Activated CD8-positive, alpha-beta memory T cell treated with anti-CD3 and anti-CD28 coated beads for 1 hour (primary cell): ENCODE results near the gene ASPHD2.
A peak's percentile ranks its signal among the peaks of the same experiment; 100 is the strongest.

Experiments used
- DNase-seq, 2 donors: peaks; one replicate each; pipeline ENCODE4 v3.0.0-alpha.2; 2020; ENCODE audit warnings: low read depth in 1 of 2; ENCODE audit errors: extremely low read depth in 1 of 2

Gene ASPHD2

DNA sequence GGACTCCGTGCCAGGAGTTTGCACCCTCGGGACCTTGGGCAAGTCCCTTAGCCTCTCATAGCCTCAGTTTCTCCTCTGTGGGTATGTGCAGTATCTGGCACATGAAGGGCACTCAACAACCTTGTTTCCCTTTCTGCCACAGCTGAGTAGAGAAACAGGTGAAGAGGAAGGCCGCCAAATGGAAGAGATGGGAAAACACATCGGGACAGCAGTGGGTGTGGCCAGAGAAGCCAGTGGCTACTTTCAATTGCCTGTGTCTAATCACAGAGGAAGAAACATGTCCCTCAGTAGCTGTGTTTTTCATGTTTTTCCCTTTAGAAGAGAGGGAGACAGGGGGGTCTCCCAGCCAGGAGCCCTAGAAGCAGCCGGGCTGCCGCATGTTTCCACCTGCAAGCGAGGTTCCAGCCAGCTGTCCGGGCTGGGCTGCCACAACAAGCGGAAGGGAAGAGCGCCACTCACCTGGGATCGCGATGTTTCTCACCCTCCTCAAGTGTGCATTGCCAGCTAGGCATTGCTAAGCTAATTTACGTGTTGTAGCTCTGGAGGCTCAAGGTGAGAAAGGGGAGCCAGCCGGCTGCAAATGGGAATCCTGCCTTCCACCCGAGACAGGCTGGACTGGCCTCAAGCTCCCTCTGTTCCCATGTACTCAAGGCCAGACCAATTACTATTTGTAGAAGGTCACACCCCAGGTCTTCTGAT is 16.7 kb downstream of the ASPHD2 start:
- DNase-seq: no peak

DNA sequence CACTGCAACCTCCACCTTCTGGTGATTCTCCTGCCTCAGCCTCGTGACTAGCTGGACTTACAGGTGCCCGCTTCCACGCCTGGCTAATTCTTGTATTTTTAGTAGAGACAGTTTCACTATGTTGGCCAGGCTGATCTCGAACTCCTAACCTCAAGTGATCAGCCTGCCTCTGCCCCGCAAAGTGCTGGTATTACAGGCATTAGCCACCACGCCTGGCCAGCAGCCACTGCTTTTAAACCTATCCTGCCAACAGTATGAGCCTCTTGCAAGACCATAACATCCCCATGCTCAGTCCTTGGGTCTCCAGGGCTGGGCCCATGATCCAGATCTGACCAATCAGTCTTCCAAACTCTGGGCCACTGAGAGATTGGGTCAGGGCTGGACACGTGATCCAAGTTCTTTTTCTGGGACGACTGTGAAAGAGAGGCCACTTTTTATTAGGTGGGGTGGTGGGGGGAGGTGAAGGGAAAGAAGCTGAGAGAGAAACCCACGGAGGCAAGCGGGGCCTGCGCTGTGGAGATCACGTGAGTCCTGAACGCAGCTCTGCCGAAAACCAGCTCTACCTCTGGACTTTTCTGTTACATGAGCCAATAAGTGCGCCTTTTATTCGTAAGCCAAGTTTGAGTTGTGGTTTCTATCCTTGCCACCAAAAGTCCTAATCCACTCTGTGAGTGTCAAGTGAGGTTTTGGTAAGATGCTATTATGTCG is 17.9 kb downstream of the ASPHD2 start:
- no peak for DNase-seq

DNA sequence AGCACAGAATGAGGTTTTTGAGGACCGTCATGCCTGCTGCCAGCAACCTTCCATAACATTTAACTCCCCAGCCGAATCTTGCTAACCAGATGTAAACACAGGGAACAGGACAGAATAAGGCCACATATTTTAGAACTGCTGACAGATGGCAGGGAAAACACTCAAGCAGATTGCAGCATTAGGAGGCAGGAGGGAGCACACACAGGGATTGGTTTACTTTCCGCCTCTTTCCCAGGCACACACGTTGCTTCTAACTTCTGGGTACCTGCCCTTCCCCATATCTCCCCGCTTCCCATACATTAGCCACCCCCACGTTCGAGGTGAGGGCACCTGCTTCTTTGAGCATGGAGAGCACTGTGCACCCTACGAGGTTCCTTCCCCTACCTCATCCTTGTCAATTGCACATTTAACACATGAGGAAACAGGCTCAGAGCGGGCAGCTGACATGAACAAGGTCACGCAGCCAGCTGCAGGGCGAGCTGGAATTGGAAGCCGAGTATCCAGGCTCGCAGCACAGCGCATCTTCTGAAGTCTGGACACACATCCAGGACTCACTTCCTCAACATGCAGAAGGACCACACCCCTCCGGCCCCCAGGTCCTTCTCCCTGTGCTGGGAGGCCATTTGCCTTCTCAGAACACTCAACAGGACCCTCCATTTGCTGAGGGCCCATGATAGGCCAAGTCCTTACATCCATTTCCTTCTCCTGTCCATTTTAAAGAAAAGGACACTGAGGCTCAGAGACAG is 18.7 kb downstream of the ASPHD2 start:
- no peak for DNase-seq

DNA sequence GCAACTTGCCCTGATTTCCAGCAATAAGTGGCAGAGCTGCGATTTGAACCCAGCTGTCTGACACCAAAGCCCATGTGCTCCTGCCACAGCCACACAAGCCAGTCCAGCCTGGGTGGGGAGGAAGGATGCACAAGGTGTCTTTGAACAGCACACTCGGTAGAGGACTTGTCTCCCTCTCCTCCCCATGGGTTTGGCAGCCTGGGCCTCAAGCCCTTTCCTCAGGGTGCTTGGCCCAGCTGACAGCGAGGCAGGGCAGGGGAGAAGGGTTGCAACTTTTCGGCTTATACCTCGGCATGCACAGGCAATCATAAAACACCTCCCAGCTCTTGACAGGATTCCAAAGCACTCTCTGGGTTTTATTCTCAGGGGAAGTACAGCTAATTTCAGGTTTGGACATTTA is 19.3 kb downstream of the ASPHD2 start:
- DNase-seq: no peak

DNA sequence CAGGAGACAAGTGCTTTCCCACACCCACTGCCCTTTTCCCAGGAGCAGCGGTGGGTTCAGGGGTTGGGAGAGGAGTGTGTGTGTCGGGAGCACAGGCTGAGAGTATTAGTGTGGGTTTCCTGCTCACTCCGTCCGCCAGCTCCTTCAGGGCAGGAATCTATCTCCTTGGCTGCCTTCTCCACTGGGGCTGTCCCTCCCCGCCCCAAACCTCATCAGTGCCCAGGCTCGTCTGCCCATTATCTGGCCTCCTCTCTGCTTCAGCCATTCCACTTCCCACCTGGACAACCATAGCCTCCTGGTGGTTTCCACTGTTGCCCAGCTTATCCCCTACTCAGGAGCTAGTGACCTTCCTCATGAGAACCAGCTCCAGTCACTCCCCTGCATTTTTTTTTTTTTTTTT is 19.9 kb downstream of the ASPHD2 start:
- no peak for DNase-seq

DNA sequence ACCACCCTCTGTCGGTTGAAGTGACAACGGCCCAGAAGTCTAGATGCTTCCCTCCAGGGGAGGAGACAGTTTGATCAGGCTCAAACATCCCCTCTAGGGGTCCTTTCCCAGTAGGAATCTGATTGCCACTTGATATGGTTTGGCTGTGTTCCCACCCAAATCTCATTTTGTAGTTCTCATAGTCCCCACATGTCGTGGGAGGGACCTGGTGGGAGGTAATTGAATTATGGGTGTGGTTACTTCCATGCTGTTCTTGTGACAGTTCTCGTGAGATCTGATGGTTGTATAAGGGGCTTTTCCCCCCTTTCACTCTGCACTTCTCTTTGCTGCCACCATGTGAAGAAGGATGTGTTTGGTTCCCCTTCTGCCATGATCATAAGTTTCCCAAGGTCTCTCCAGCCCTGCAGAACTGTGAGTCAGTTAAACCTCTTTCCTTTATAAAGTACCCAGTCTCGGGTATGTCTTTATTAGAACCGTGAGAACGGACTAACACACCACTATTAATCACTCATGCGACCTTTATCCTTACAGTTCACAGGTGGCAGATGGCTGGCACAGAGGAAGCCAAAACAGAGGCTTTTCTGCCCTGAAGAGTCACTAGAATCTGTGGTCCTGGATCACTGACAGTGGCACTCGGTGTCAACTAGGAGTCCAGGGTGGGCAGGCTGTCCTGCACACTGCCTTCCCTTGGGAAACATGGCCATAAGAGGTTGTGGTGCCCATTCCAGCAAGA is 21.6 kb downstream of the ASPHD2 start:
- DNase-seq: no peak

DNA sequence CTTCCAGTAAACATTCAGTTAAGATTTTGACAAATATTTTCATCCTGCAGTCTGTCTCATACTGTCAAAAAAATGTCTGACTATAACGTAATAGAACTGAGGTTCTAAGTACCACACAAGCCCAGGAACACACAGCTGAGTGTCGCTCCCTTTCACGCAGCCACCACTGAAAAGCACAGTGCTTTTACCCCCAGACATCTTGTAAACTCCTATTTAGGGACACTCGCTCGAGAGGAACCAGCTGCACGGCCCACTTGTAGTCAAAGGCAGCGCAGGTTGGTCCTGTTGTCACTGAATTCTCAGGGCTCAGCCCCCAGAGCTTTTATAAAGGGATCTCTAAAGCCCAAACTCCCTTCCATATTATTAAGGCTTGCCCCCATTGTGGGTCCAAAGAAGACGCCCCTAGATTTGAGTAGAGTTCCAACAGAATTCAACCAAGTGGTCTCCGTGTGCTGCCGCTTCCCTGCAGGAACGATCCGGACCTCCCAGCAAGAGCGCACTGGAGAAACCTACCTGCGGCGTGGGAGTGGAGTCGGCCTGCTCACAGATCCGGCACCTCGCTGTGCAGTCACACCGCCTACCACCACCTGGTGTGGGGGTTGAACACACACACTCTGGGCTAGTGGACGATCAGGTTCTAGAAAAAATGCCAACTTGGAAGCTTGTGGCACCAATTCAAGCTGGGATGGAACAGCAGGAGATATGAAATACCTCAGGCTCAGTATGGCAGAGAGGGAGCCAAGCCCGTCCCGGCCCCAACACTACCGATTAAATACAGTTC is 23.4 kb downstream of the ASPHD2 start:
- DNase-seq: no peak

DNA sequence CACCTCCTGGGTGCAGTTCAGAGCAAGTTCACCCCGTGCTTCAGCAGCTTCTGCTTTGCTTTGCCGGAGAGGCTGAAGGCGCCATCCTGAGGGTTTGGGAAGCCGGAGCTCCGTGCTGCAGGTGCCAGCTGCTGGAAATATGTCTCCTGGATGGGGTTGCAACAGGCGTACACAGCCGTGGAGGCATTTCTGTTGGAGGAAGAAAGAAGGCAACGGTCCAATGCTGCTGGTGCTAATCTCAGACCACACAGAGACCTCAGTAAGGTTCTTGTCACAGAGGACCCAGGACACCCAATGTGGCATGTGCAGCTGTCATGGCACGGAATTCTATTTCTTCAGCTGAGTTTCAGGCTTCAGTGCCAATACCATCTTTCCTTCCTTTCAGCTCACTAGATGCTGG is 24.2 kb downstream of the ASPHD2 start:
- DNase-seq: no peak

DNA sequence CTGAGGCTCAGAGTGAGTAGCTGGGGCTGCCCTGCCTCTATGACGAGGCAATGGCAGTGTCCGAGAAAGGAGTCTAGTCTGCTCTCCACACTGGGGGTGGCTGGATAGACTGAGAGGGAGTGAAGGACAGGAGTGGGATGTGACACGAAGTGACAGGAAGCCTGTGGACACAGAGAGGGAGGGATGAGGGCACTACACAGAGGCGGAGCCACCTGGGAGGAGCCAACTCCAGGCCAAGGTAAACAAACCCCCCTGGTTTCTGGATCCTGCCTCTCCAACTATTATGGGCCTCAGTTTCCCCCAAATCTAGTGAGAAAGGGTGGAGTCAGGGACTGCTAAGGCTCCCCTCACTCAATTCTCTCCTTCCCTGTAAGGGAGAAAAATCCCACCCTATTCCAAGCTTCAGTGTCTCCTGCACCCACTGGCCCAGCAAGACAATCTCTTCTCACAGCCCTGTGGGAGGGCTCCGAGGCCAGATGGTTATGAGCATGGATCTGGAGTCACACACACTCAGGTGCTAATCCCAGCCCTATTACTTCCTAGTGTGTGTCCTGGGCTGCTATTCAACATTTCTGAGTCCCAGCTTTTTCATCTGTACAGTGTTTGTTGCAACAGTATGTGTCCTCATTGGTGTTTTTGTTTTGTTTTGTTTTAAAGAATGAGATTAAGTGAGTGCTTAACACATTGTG is 24.9 kb downstream of the ASPHD2 start:
- DNase-seq: no peak

DNA sequence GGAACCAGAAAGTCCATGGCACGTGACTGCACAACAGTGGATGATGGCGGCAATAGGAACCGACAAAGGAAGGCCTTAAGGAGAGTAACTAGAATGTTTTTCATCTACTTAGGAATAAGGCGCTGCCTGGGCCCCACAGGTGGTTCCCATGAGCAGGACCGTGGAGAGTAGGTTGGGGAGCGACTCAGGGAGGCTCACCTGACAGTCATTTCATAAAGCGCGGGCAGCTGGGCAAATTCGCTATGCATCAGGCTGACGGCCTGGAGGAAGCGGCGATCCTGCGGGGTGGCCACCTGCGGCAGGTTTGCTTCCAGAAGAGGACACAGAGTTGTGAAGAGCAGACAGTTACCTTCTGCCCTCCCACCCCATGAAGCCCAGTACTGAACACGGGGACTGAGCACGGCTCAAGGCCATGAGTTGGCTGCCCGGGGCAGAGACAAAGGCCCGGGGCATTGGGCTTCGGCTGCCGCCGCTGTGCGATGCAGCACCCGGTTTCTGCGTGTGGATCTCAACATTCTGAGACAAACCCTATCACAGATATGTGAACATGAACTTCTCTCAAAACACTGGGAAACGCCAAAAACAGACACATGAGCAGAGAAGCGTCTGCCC is 28.7 kb downstream of the ASPHD2 start:
- DNase-seq: no peak

DNA sequence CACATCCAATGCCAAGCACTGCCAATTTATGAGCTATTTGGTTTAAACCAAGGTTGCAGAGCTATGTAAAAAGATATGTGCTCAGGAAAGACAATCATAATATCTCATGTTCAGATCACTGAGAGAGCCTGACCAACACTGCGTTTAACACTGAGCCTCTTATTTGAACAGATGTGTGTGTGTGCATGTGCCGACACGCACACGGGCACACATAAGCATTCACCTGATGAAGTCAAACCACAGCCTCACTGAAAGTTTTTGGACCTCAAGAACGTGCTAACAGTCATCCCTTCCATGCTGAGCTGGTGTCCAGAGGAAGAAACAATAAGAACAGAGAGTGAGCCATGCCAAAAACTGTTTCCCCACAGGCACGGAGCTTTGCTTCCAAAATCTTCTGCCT is 31.1 kb downstream of the ASPHD2 start:
- no peak for DNase-seq

DNA sequence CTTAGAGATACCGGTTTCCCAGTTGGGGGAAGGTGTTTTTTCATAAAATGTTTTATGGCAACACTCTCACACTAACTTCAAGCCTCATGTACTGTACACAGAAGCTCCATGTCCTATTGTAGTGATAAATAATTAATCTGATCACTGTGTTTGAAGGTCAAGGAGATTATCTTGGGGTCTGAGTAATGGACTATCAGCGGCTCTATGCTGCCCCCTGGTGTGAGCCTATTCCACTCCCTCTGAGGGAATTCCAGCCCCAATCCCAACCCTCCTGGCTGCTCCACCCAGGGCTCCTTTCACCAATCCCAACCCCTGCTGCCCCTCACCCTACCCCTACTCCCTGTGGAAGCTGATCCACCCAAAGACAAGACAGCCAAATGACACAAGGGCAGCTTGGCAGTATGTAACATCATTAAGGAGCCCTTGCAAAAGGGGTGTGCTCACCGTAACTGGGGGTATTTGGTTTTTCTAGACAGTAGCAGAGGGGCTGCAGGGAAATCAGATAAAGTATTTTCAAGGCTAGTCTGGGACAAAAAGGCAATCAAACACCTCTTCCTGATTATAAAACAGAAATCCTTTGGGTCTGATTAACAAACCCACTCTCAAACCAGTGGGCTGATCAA is 32.2 kb downstream of the ASPHD2 start:
- peak in 1 of 2 donors; percentile 19 for DNase-seq

DNA sequence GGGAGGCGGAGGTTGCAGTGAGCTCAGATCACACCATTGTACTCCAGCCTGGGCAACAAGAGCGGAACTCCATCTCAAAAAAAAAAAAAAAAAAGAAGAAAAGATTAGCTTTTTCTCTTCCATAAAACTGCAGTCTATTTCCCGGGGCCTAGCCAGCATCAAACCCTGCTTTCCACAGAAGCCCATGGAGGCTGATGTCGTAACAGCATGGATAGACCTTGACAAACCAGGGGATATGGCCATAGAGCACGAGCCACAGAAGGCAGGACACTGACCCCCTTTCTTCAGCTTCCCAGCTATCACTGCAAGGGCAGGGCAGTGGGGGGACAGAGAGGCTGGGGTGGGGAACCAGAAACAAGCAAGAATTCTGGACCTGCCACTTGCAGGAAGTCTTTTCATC is 33.0 kb downstream of the ASPHD2 start:
- DNase-seq: no peak

DNA sequence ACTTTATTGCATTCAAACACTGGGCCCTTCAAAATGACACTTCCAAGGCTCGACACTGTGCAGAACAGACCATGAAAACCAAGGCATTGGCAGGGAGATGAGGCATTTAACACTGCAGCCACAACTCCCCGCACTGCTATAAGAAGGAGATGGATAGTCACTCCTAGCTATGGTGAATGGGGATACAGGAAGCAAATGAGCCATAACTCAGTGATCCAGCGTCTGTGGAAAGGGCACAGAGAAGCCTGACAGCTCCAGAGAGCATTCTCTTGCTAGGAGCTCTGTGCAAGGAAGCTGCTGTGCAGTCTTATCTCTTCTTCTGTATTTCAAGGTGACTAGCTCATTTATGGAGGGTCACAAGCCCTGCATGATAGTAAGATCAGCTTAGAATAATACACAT is 33.6 kb downstream of the ASPHD2 start:
- no peak for DNase-seq

DNA sequence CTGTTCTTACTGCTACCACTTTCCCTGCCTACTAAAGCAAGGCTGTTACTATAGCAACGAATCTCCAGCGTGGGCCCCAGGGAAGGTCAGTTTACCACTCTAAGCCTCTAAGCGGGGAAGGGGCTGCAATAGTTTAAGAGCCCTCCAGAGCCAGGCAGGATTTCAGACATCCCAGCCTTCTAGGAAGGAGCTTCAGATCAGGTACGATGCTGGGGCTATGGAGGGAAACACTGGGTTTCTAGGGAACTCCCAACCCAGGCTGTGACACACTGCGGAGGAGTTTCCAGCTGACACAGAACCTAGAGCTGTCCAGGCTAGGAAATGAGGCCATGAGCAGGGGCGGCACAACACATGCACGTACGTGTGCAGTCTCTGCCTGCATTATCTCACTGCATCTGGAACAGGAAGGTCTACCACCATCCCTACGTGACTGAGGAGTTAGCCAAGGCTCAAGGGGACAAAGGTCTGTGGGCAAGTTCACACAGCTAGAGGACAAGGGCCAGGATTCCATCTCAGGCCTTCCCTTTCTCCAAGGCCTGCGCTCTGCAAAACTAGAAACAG is 34.1 kb downstream of the ASPHD2 start:
- no peak for DNase-seq

DNA sequence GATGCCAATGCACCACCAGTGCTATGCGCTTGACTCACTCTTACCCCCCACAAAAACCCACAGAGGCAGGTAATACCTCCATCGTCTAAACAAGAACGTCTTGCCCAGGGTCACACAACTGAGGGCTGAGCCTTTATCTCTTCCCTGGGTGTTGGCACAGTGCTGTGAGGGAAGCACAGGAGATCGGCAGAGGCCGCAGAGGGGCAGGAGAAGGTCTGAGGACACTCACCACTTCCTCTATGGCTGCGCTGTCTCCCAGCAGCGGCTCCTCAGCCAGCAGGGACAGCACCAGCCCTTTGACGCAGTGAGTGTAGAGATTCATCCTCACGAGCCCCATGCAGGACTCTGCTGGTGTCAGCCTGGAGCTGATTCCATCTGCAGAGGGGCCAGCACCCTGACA is 34.6 kb downstream of the ASPHD2 start:
- no peak for DNase-seq

DNA sequence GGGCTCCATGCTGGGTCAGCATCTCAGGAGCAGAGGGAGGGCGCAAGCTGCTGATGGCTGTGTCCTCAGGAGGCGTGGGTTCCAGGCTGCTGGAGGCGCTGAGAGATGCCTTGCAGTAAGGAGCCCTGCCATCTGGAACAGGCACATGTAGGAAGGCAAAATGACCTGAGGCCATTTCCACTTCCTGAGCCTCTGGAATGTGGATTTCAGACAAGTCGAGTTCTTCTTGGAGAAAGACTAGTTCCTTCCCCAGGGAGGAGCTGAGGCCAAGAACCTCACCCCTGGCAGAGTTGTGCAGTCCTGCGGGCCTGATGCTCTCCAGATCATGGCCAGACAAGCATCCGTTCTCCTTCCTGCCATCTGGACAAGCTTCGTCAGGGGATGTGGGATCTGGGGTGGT is 35.3 kb downstream of the ASPHD2 start:
- no peak for DNase-seq

DNA sequence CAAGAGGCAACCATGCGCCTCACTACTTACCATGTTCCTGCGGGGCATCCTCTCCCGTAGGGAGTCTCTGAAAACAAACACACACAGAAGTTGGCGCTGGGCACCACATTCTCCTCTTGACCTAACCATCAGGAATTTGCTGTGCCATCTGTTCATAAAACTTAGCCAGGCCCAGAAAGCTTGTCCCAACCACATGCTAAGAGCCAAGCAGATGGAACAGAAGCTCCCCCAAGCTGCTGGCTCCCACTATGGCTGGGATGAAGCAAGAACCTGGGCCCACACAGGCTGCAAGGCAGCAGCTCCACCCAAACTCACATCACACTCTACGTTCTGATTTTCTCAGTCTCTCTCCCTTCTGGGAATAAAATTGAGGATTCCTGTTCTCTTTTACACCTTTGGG is 37.1 kb downstream of the ASPHD2 start:
- DNase-seq: no peak

DNA sequence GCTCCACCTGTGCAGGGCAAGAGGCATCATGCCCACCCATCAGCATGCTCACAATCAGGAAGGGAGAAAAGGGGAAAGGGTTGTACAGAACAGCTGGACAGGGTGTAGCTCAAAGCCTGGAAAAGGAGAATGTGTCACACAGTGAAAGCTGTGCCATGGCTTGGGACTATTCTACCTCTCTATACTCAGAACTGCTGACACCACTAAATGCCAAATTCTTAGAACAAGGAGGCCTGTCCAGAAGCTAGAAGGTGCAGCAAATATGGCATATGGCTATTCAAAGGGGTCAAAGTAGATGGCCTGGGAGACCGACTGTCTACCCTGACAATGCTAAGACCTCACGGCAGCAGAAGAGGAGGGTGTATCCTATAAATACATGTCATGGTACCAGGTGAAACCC is 41.7 kb downstream of the ASPHD2 start:
- DNase-seq: no peak
